Activated T-cell treated with anti-CD3 and anti-CD28 coated beads, Interleukin-2, amount 50 U/mL, for 72 hours (primary cell): ENCODE data around the gene MRPL38. TPM values are rescaled to one million over a fixed set of nuclear protein-coding genes. Genes with fewer than 3 reads are reported as not detected.

Experiments used
- ATAC-seq, 2 donors: fragments of 150-1000 bp; cut with Tn5 transposase; replicated peaks in 1 of 2; 2 replicates each; pipeline ENCODE4 v1.10.0; 2021; ENCODE audit warnings: moderate library complexity in 2 of 2, mild to moderate bottlenecking in 1 of 2
- DNase-seq, 2 donors: peaks; one replicate each; pipeline ENCODE4 v3.0.0; 2021 to 2022; ENCODE audit warnings: mixed read lengths in 1 of 2
- H3K27ac Mint-ChIP-seq: one replicate; pipeline ENCODE4 v1.8.0; 2022; ENCODE audit warnings: mild to moderate bottlenecking, moderate library complexity, mixed read lengths
- H3K27me3 Mint-ChIP-seq: one replicate; pipeline ENCODE4 v1.8.0; 2022; ENCODE audit warnings: low read depth, mixed read lengths
- H3K36me3 Mint-ChIP-seq, 2 donors: one replicate each; pipeline ENCODE4 v1.8.0; 2022; ENCODE audit warnings: mixed read lengths in 2 of 2, mild to moderate bottlenecking in 1 of 2; ENCODE audit not compliant: insufficient read depth in 2 of 2
- H3K4me1 Mint-ChIP-seq: one replicate; pipeline ENCODE4 v1.8.0; 2022; ENCODE audit warnings: low read depth, mixed read lengths
- H3K4me3 Mint-ChIP-seq, 2 donors: one replicate each; pipeline ENCODE4 v1.8.0; 2022; ENCODE audit warnings: mild to moderate bottlenecking in 2 of 2, mixed read lengths in 2 of 2, moderate library complexity in 2 of 2
- H3K9me3 Mint-ChIP-seq, 2 donors: one replicate each; pipeline ENCODE4 v1.8.0; 2022; ENCODE audit warnings: mixed read lengths in 2 of 2
- total RNA-seq, 2 donors: library from RNA; stranded (reverse); gene quantifications; one replicate each; pipeline ENCODE4 v1.2.3, GENCODE V29; 2022

MRPL38 gene
- total RNA-seq, 2 donors from 2014 or later, result 101 to 117 TPM

GRCh38 chr17:75898791-75899190, 5.9 kb downstream of the MRPL38 start:
- ATAC-seq, result no peak
- Mint-ChIP-seq H3K36me3 (peaks cover 2 to 8% of the 10 kb centered on the region in 2 donors), H3K9me3 (no peaks in the 10 kb centered on the region), H3K4me3 (no peak overlapping the region), H3K4me1 (peaks cover 36% of the 10 kb centered on the region), H3K27me3 (no peaks in the 10 kb centered on the region), H3K27ac (no peak overlapping the region)
- DNase-seq, result no peak

- Mint-ChIP-seq H3K4me1 (peaks cover 31% of the 10 kb centered on the region), H3K36me3 (peaks cover 2 to 8% of the 10 kb centered on the region in 2 donors), H3K9me3 (no peaks in the 10 kb centered on the region), H3K27me3 (no peaks in the 10 kb centered on the region), H3K4me3 (peak overlapping the region; percentile 73 to 74), H3K27ac (peak overlapping the region; percentile 79)
- ATAC-seq, result no peak
- DNase-seq, result no peak
These were observed 6.6 kb downstream of the MRPL38 start for GRCh38 chr17:75898065-75898464.

- DNase-seq (no peak), ATAC-seq (no peak)
- H3K36me3 Mint-ChIP-seq, result peaks cover 2 to 8% of the 10 kb centered on the region in 2 donors
- peak overlapping the region; percentile 73 to 74 for H3K4me3 Mint-ChIP-seq
- no peaks in the 10 kb centered on the region for H3K9me3 Mint-ChIP-seq
- peaks cover 30% of the 10 kb centered on the region for H3K4me1 Mint-ChIP-seq
- H3K27ac Mint-ChIP-seq, result peak overlapping the region; percentile 79
- no peaks in the 10 kb centered on the region for H3K27me3 Mint-ChIP-seq
These were observed 7.3 kb downstream of the MRPL38 start for GRCh38 chr17:75897160-75898019.

GRCh38 chr17:75896415-75897159, 8.1 kb downstream of the MRPL38 start, which contains the start of gene TRIM65:
Gene TRIM65, minus strand, starts transcription at chr17:75896951. Its CDS starts 14 bp downstream, at chr17:75896937.
- peak within 1 kb of the TSS; percentile 79 to 92 for H3K4me3 Mint-ChIP-seq
- no peaks in the 10 kb centered on the region for H3K27me3 Mint-ChIP-seq
- H3K4me1 Mint-ChIP-seq, result peaks cover 30% of the 10 kb centered on the region
- peaks cover 2 to 8% of the 10 kb centered on the region in 2 donors for H3K36me3 Mint-ChIP-seq
- no peaks in the 10 kb centered on the region for H3K9me3 Mint-ChIP-seq
- ATAC-seq (peak; percentile 89 to 90), DNase-seq (peak; percentile 86)
- peak within 1 kb of the TSS; percentile 96 for H3K27ac Mint-ChIP-seq

GRCh38 chr17:75895370-75896155, 9.1 kb downstream of the MRPL38 start:
- no peak for ATAC-seq
- peaks cover 30% of the 10 kb centered on the region for H3K4me1 Mint-ChIP-seq

GRCh38 chr17:75894049-75894733, 10.5 kb downstream of the MRPL38 start:
- DNase-seq (no peak), ATAC-seq (no peak)
- Mint-ChIP-seq H3K4me1 (peaks cover 41% of the 10 kb centered on the region), H3K9me3 (no peaks in the 10 kb centered on the region), H3K4me3 (no peak overlapping the region), H3K27ac (peak overlapping the region; percentile 25), H3K36me3 (peaks cover 2 to 4% of the 10 kb centered on the region in 2 donors), H3K27me3 (no peaks in the 10 kb centered on the region)

More at GRCh38 chr17:75895370-75896155, 9.1 kb downstream of the MRPL38 start:
- no peaks in the 10 kb centered on the region for H3K9me3 Mint-ChIP-seq
- H3K27me3 Mint-ChIP-seq, result no peaks in the 10 kb centered on the region
- peak overlapping the region; percentile 79 to 92 for H3K4me3 Mint-ChIP-seq
- H3K36me3 Mint-ChIP-seq, result peaks cover 2 to 8% of the 10 kb centered on the region in 2 donors
- DNase-seq, result peak in 1 of 2 donors; percentile 21
- peak overlapping the region; percentile 96 for H3K27ac Mint-ChIP-seq

- Mint-ChIP-seq H3K27ac (peak overlapping the region; percentile 25), H3K9me3 (no peaks in the 10 kb centered on the region), H3K36me3 (peaks cover 0 to 4% of the 10 kb centered on the region in 2 donors), H3K27me3 (no peaks in the 10 kb centered on the region), H3K4me3 (no peak overlapping the region), H3K4me1 (peaks cover 41% of the 10 kb centered on the region)
- DNase-seq (no peak), ATAC-seq (no peak)
These were observed 11.2 kb downstream of the MRPL38 start for GRCh38 chr17:75893305-75894048.

GRCh38 chr17:75892556-75893224, 12.0 kb downstream of the MRPL38 start:
- Mint-ChIP-seq H3K27me3 (no peaks in the 10 kb centered on the region), H3K36me3 (peaks cover 0 to 3% of the 10 kb centered on the region in 2 donors), H3K27ac (no peak overlapping the region), H3K4me1 (peaks cover 39% of the 10 kb centered on the region), H3K9me3 (no peaks in the 10 kb centered on the region), H3K4me3 (no peak overlapping the region)
- ATAC-seq (no peak), DNase-seq (no peak)

- no peak for DNase-seq
- H3K27me3 Mint-ChIP-seq, result no peaks in the 10 kb centered on the region
- no peak overlapping the region for H3K27ac Mint-ChIP-seq
- H3K36me3 Mint-ChIP-seq, result no peaks in the 10 kb centered on the region
- peaks cover 35% of the 10 kb centered on the region for H3K4me1 Mint-ChIP-seq
- no peak for ATAC-seq
- no peaks in the 10 kb centered on the region for H3K9me3 Mint-ChIP-seq
- H3K4me3 Mint-ChIP-seq, result no peak overlapping the region
These were observed 12.8 kb downstream of the MRPL38 start for GRCh38 chr17:75891605-75892555.

- Mint-ChIP-seq H3K27ac (no peak overlapping the region), H3K4me3 (no peak overlapping the region), H3K4me1 (peaks cover 35% of the 10 kb centered on the region), H3K27me3 (no peaks in the 10 kb centered on the region), H3K9me3 (no peaks in the 10 kb centered on the region), H3K36me3 (no peaks in the 10 kb centered on the region)
- no peak for ATAC-seq
- no peak for DNase-seq
These were observed 13.6 kb downstream of the MRPL38 start for GRCh38 chr17:75891022-75891604.
